HCT116 (cell line): ENCODE results near the gene ANGPTL8. TPM values are rescaled to one million over a fixed set of nuclear protein-coding genes. Genes with fewer than 3 reads are reported as not detected.

Source experiments
- ATAC-seq: fragments of 200-7000 bp; cut with Tn5 transposase; 2 replicates; pipeline ENCODE4 v1.9.1; 2020; ENCODE audit warnings: mild to moderate bottlenecking, moderate library complexity
- BruUV-seq: library from RNA; stranded (reverse); fragments of 400-500 nt; replicated peaks from 2 replicates; lab custom pipeline; 2021; lab: Mats Ljungman, UMichigan
- CTCF ChIA-PET: fragments of 300-600 bp; sonication (Branson Sonifier 250); formaldehyde crosslinking; loops from one replicate; lab custom pipeline; 2021; ENCODE audit warnings: antibody characterized with exemption; lab: Charles Lee
- POLR2A ChIA-PET: fragments of 300-600, 350-600 bp; sonication (Branson Sonifier 250); formaldehyde crosslinking; loops from one replicate; lab custom pipeline; 2021; ENCODE audit warnings: antibody characterized with exemption; lab: Charles Lee
- RAD21 ChIA-PET, 2 experiments: fragments of 300-600 bp; sonication (Branson Sonifier 250); formaldehyde crosslinking; loops; one replicate each; lab custom pipeline; 2023; ENCODE audit warnings: low total read pairs in 2 of 2; ENCODE audit not compliant: uncharacterized antibody in 2 of 2, unreplicated experiment in 2 of 2, low non-redundant PET in 1 of 2; lab: Charles Lee
- DNase-seq: peaks from one replicate; pipeline ENCODE4 v3.0.0-alpha.2; 2010; ENCODE audit warnings: low read depth, low spot score
- H2AFZ ChIP-seq: fragments of 200-600 bp; shearing (Covaris generic), sonication (generic); 2 replicates; pipeline ENCODE4 v1.6.1; 2017; ENCODE audit warnings: low read depth, mixed run types, mixed read lengths, antibody characterized with exemption, low read length; ENCODE audit not compliant: poor library complexity, severe bottlenecking
- H3K27ac ChIP-seq: 2 replicates; pipeline ENCODE4 v1.5.1; 2012; ENCODE audit warnings: low read depth, low read length
- H3K27me3 ChIP-seq: fragments of 200-600 bp; sonication (generic); 2 replicates; pipeline ENCODE4 v1.6.1; 2016; ENCODE audit warnings: mixed run types, low read length, mixed read lengths; ENCODE audit not compliant: insufficient read depth
- H3K36me3 ChIP-seq, 2 experiments: fragments of 200-500 bp in 1 of 2; fragments of 200-600 bp in 1 of 2; sonication (Bioruptor generic) in 1 of 2; sonication (generic) in 1 of 2; 2 replicates each; pipeline versions ENCODE4 v1.5.1 to v1.6.1; 2014 to 2016; ENCODE audit warnings: low read length in 2 of 2, inconsistent platforms in 1 of 2, mixed read lengths in 1 of 2, mixed run types in 1 of 2; ENCODE audit not compliant: insufficient read depth in 2 of 2, control insufficient read depth in 1 of 2
- H3K4me1 ChIP-seq, 2 experiments: fragments of 200-600 bp in 1 of 2; sonication (generic) in 1 of 2; 2 replicates each; pipeline versions ENCODE4 v1.5.1 to v1.6.1; 2012 to 2017; ENCODE audit warnings: low read length in 2 of 2, inconsistent platforms in 1 of 2, mild to moderate bottlenecking in 1 of 2, mixed read lengths in 1 of 2, mixed run types in 1 of 2, moderate library complexity in 1 of 2; ENCODE audit not compliant: insufficient read depth in 2 of 2, control insufficient read depth in 1 of 2
- H3K4me2 ChIP-seq: fragments of 200-600 bp; sonication (generic); 2 replicates; pipeline ENCODE4 v1.6.1; 2017; ENCODE audit warnings: mixed run types, low read length, mixed read lengths
- H3K4me3 ChIP-seq, 2 experiments: fragments of 200-600 bp in 1 of 2; sonication (generic) in 1 of 2; replicated peaks in 1 of 2; 2 replicates each; pipeline ENCODE4 v1.5.1; 2011 to 2016; ENCODE audit warnings: low read length in 2 of 2, control low read depth in 1 of 2, low read depth in 1 of 2, mild to moderate bottlenecking in 1 of 2, mixed read lengths in 1 of 2, mixed run types in 1 of 2
- H3K79me2 ChIP-seq: fragments of 200-600 bp; sonication (generic); 2 replicates; pipeline ENCODE4 v1.6.1; 2017; ENCODE audit warnings: mild to moderate bottlenecking, mixed run types, low read length, moderate library complexity, mixed read lengths; ENCODE audit not compliant: insufficient read depth
- H3K9ac ChIP-seq: fragments of 200-600 bp; sonication (generic); 2 replicates; pipeline ENCODE4 v1.6.1; 2016; ENCODE audit warnings: low read length, mixed read lengths
- H3K9me2 ChIP-seq: fragments of 200-600 bp; sonication (generic), shearing (Covaris generic); 2 replicates; pipeline ENCODE4 v1.6.1; 2017; ENCODE audit warnings: mixed run types, mild to moderate bottlenecking, moderate library complexity; ENCODE audit not compliant: insufficient read depth
- H3K9me3 ChIP-seq, 2 experiments: fragments of 200-500 bp in 1 of 2; fragments of 200-600 bp in 1 of 2; sonication (Bioruptor generic) in 1 of 2; sonication (generic) in 1 of 2; 2 replicates each; pipeline ENCODE4 v1.6.1; 2014 to 2017; ENCODE audit warnings: low read length in 2 of 2, mixed read lengths in 2 of 2, inconsistent platforms in 1 of 2, low read depth in 1 of 2, mild to moderate bottlenecking in 1 of 2, mixed run types in 1 of 2, moderate library complexity in 1 of 2; ENCODE audit not compliant: control insufficient read depth in 1 of 2, insufficient read depth in 1 of 2
- H4K20me1 ChIP-seq: fragments of 200-600 bp; sonication (generic), shearing (Covaris generic); 2 replicates; pipeline ENCODE4 v1.6.1; 2017; ENCODE audit warnings: mixed run types, mild to moderate bottlenecking, moderate library complexity; ENCODE audit not compliant: insufficient read depth
- ATF3 ChIP-seq: IDR thresholded peaks from 2 replicates; pipeline ENCODE4 v1.6.1; 2012
- CEBPB ChIP-seq: IDR thresholded peaks from 2 replicates; pipeline ENCODE4 v1.6.1; 2012; ENCODE audit warnings: low read depth
- CTCF ChIP-seq, 3 experiments: fragments of 200-600 bp in 1 of 3; sonication (generic) in 1 of 3; IDR thresholded peaks in 2 of 3; conservative IDR thresholded peaks in 1 of 3; 2 replicates each; pipeline ENCODE4 v1.5.1; 2012 to 2017; ENCODE audit warnings: low read depth in 2 of 3, low read length in 2 of 3, antibody characterized with exemption in 1 of 3, borderline replicate concordance in 1 of 3, control low read depth in 1 of 3, mild to moderate bottlenecking in 1 of 3, mixed read lengths in 1 of 3, mixed run types in 1 of 3, moderate library complexity in 1 of 3; ENCODE audit not compliant: insufficient read depth in 1 of 3
- EZH2phosphoT487 ChIP-seq: fragments of 200-600 bp; IDR thresholded peaks from 2 replicates; pipeline ENCODE4 v1.6.1; 2018; ENCODE audit warnings: antibody characterized with exemption, borderline replicate concordance
- MAX ChIP-seq: IDR thresholded peaks from 2 replicates; pipeline ENCODE4 v1.6.1; 2012
- SP1 ChIP-seq: IDR thresholded peaks from 2 replicates; pipeline ENCODE4 v1.6.1; 2012; ENCODE audit warnings: low read depth
- TCF7L2 ChIP-seq: IDR thresholded peaks from 2 replicates; pipeline ENCODE4 v1.7.0; 2011; ENCODE audit warnings: borderline replicate concordance, inconsistent platforms; ENCODE audit not compliant: insufficient read depth, insufficient read length; ENCODE audit errors: extremely low read depth
- YY1 ChIP-seq: IDR thresholded peaks from 2 replicates; pipeline ENCODE4 v1.6.1; 2011; ENCODE audit warnings: low read length, low read depth, moderate library complexity, mild to moderate bottlenecking; ENCODE audit not compliant: insufficient replicate concordance; ENCODE audit errors: extremely low read depth
- ZNF274 ChIP-seq: fragments of 200-500 bp; sonication (Bioruptor generic); IDR thresholded peaks from 2 replicates; pipeline ENCODE4 v1.6.1; 2014; ENCODE audit warnings: mild to moderate bottlenecking, low read depth, low read length, inconsistent platforms
- intact Hi-C: fragments of 100-400 bp; cut with micrococcal nuclease; formaldehyde crosslinking; loops from 2 replicates; pipeline ENCODE4 v1.10.0; 2022
- total RNA-seq: library from RNA; stranded (reverse); gene quantifications from one replicate; pipeline ENCODE4 v1.2.1, GENCODE V29; 2021; ENCODE audit not compliant: unreplicated experiment

ANGPTL8 gene
- total RNA-seq, 1 experiment from 2014 or later: not detected

- intact Hi-C loops: no loop called here
- H3K4me1 ChIP-seq: peaks cover 18 to 42% of the 10 kb centered on the region in 2 experiments
- CTCF ChIA-PET: no interaction called here
Observed at GRCh38 chr19:11261971-11262839, 22.8 kb downstream of the ANGPTL8 start, which contains the start of gene DOCK6. Gene DOCK6, minus strand, starts transcription at chr19:11262524. Its CDS starts 84 bp downstream, at chr19:11262440.

More at GRCh38 chr19:11261971-11262839, 22.8 kb downstream of the ANGPTL8 start, which contains the start of gene DOCK6:
- no peak for DNase-seq
- Histone ChIP-seq H4K20me1 (no peaks in the 10 kb centered on the region), H3K79me2 (peaks cover 4% of the 10 kb centered on the region; the same call in 1 of the 2 replicates), H2AFZ (no peak within 1 kb of the TSS), H3K27me3 (no peaks in the 10 kb centered on the region), H3K4me2 (peak within 1 kb of the TSS; percentile 96), H3K4me3 (peak within 1 kb of the TSS; percentile 67 to 70), H3K36me3 (no peaks in the 10 kb centered on the region), H3K9me2 (no peaks in the 10 kb centered on the region), H3K9me3 (no peaks in the 10 kb centered on the region), H3K9ac (peak within 1 kb of the TSS; percentile 79), H3K27ac (peak within 1 kb of the TSS; percentile 47; the same call in 1 of the 2 replicates)
- ATAC-seq: peak; percentile 66
- ChIA-PET POLR2A (no interaction called here), RAD21 (no interaction called here)
- no TSS peak for BruUV-seq
- no peak for TF ChIP-seq ATF3
- TF ChIP-seq YY1: no peak
- no peak for TF ChIP-seq CEBPB
- TF ChIP-seq ZNF274: no peak
- no peak for TF ChIP-seq EZH2phosphoT487
- no peak for TF ChIP-seq SP1
- TF ChIP-seq MAX: peak; percentile 22; the same call in 1 of the 2 replicates
- no peak for TF ChIP-seq TCF7L2
- TF ChIP-seq CTCF (IDR thresholded peaks at IDR 0.05 in 2 of 3, conservative IDR thresholded peaks at IDR 0.05 in 1 of 3; ENCODE audit: borderline replicate concordance in 1 of 3, insufficient read depth in 1 of 3, low read depth in 2 of 3, low read length in 2 of 3): peak; percentile 28 to 77 (median 42)
